OCI-LY3 (cell line): Measurements from ENCODE around the gene HDAC8.
"Not testable (repeated sequence)": the region's sequence is repeated elsewhere in the genome, so short reads cannot be mapped to it uniquely, and the experiment has no call there.

Source experiments
- EZH2phosphoT487 ChIP-seq: fragments of 200-600 bp; shearing (Covaris generic); IDR thresholded peaks from 2 replicates; pipeline ENCODE4 v1.6.1; 2018; ENCODE audit warnings: antibody characterized with exemption, mixed run types, low read depth
- TF ChIP-seq, protein P1 (sequence below): fragments of 200-600, 300-600 bp; sonication (generic); IDR thresholded peaks from 2 replicates; pipeline ENCODE4 v1.5.1; 2014; ENCODE audit warnings: antibody characterized with exemption, low read length, low read depth

DNA sequence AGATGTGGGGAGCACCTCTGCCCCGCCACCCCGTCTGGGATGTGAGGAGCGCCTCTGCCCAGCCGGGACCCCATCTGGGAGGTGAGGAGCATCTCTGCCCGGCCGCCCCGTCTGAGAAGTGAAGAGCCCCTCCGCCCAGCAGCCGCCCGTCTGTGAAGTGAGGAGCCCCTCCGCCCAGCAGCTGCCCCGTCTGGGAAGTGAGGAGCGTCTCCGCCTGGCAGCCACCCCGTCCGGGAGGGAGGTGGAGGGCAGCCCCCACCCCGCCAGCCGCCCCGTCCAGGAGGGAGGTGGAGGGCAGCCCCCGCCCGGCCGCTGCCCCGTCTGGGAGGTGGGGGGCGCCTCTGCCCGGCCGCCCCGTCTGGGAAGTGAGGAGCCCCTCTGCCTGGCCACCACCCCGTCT, 13.0 kb downstream of the HDAC8 start:
- TF ChIP-seq, protein P1, sequence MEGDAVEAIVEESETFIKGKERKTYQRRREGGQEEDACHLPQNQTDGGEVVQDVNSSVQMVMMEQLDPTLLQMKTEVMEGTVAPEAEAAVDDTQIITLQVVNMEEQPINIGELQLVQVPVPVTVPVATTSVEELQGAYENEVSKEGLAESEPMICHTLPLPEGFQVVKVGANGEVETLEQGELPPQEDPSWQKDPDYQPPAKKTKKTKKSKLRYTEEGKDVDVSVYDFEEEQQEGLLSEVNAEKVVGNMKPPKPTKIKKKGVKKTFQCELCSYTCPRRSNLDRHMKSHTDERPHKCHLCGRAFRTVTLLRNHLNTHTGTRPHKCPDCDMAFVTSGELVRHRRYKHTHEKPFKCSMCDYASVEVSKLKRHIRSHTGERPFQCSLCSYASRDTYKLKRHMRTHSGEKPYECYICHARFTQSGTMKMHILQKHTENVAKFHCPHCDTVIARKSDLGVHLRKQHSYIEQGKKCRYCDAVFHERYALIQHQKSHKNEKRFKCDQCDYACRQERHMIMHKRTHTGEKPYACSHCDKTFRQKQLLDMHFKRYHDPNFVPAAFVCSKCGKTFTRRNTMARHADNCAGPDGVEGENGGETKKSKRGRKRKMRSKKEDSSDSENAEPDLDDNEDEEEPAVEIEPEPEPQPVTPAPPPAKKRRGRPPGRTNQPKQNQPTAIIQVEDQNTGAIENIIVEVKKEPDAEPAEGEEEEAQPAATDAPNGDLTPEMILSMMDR = not testable (repeated sequence)
- not testable (repeated sequence) for TF ChIP-seq EZH2phosphoT487
